ENCODE results near the gene CLEC2D. TPM values are rescaled to one million over a fixed set of nuclear protein-coding genes. Genes with fewer than 3 reads are reported as not detected.

The CLEC2D gene
- 10 to 100 TPM in 3 of 6 donors, 1 to 10 TPM in 3; 7.0 to 34.8 (median 12.2) TPM for total RNA-seq

GRCh38 chr12:9669534-9669933 is at the start of gene CLEC2D:
Gene CLEC2D (plus strand): TSS chr12:9669713. CDS start chr12:9669735, 22 bp downstream.
- H3K36me3 ChIP-seq = peaks cover 0 to 7% (median 0%) of the 10 kb centered on the region in 4 donors
- DNase-seq = no peak
- no peaks in the 10 kb centered on the region for H3K9me3 ChIP-seq
- H3K4me1 ChIP-seq = peaks cover 0 to 19% (median 11%) of the 10 kb centered on the region in 4 donors
- H3K4me3 ChIP-seq = peak within 1 kb of the TSS in 1 of 4 donors; percentile 17
- H3K27me3 ChIP-seq = no peaks in the 10 kb centered on the region
- H3K27ac ChIP-seq = peak within 1 kb of the TSS in 1 of 4 donors; percentile 22
- WGBS, 2 donors = 82 to 89% methylated on average over 4 of the region's 4 CpGs
- TF ChIP-seq EP300 (IDR thresholded peaks at IDR 0.05) (no peak), CTCF (IDR thresholded peaks at IDR 0.05) (no peak), POLR2A (IDR thresholded peaks at IDR 0.05) (peak in 1 of 4 donors; percentile 51)
- no peak for ATAC-seq (ENCODE audit: low FRiP score in 2 of 2)

- Histone ChIP-seq H3K9me3 (no peaks in the 10 kb centered on the region), H3K27ac (no peak overlapping the region), H3K27me3 (no peaks in the 10 kb centered on the region), H3K4me1 (no peaks in the 10 kb centered on the region), H3K36me3 (no peaks in the 10 kb centered on the region), H3K4me3 (no peak overlapping the region)
- 90 to 95% methylated on average over 3 of the region's 3 CpGs for WGBS, 2 donors
- no peak for DNase-seq
- no peak for TF ChIP-seq POLR2A (IDR thresholded peaks at IDR 0.05)
- TF ChIP-seq CTCF (IDR thresholded peaks at IDR 0.05) = no peak
- TF ChIP-seq POLR2AphosphoS5 (IDR thresholded peaks at IDR 0.05) = no peak
- no peak for TF ChIP-seq EP300 (IDR thresholded peaks at IDR 0.05)
- ATAC-seq (ENCODE audit: low FRiP score in 2 of 2) = no peak
Measured at GRCh38 chr12:9625019-9625418, 44.5 kb upstream of the CLEC2D start.

- H3K4me3 ChIP-seq = no peak overlapping the region
- ATAC-seq (ENCODE audit: low FRiP score in 2 of 2) (no peak), DNase-seq (no peak)
- no peak overlapping the region for H3K27ac ChIP-seq
- TF ChIP-seq POLR2A (IDR thresholded peaks at IDR 0.05) = no peak
- no peak for TF ChIP-seq EP300 (IDR thresholded peaks at IDR 0.05)
- no peak for TF ChIP-seq CTCF (IDR thresholded peaks at IDR 0.05)
- TF ChIP-seq POLR2AphosphoS5 (IDR thresholded peaks at IDR 0.05) = no peak
- H3K36me3 ChIP-seq = no peaks in the 10 kb centered on the region
- no peaks in the 10 kb centered on the region for H3K27me3 ChIP-seq
- no peaks in the 10 kb centered on the region for H3K4me1 ChIP-seq
- H3K9me3 ChIP-seq = no peaks in the 10 kb centered on the region
Measured at GRCh38 chr12:9626291-9626690, 43.2 kb upstream of the CLEC2D start.

GRCh38 chr12:9626821-9627220 is 42.7 kb upstream of the CLEC2D start:
- H3K4me3 ChIP-seq = no peak overlapping the region
- H3K36me3 ChIP-seq = no peaks in the 10 kb centered on the region
- DNase-seq (no peak), ATAC-seq (ENCODE audit: low FRiP score in 2 of 2) (no peak)
- no peaks in the 10 kb centered on the region for H3K4me1 ChIP-seq
- WGBS, 2 donors = 56 to 58% methylated on average over 2 of the region's 2 CpGs
- H3K9me3 ChIP-seq = no peaks in the 10 kb centered on the region
- no peak overlapping the region for H3K27ac ChIP-seq
- TF ChIP-seq EP300 (IDR thresholded peaks at IDR 0.05) (no peak), CTCF (IDR thresholded peaks at IDR 0.05) (no peak), POLR2AphosphoS5 (IDR thresholded peaks at IDR 0.05) (no peak), POLR2A (IDR thresholded peaks at IDR 0.05) (no peak)
- no peaks in the 10 kb centered on the region for H3K27me3 ChIP-seq

- H3K9me3 ChIP-seq = no peaks in the 10 kb centered on the region
- H3K4me3 ChIP-seq = no peak overlapping the region
- ATAC-seq (ENCODE audit: low FRiP score in 2 of 2) (no peak), DNase-seq (peak in 1 of 2 donors; percentile 33)
- H3K36me3 ChIP-seq = no peaks in the 10 kb centered on the region
- no peaks in the 10 kb centered on the region for H3K27me3 ChIP-seq
- TF ChIP-seq EP300 (IDR thresholded peaks at IDR 0.05) (no peak), POLR2AphosphoS5 (IDR thresholded peaks at IDR 0.05) (no peak), CTCF (IDR thresholded peaks at IDR 0.05) (no peak), POLR2A (IDR thresholded peaks at IDR 0.05) (no peak)
- 88 to 97% methylated on average over 13 of the region's 13 CpGs for WGBS, 2 donors
- H3K4me1 ChIP-seq = peaks cover 0 to 8% (median 2%) of the 10 kb centered on the region in 4 donors
- no peak overlapping the region for H3K27ac ChIP-seq
Measured at GRCh38 chr12:9632766-9633165, 36.7 kb upstream of the CLEC2D start.
